Activated CD8-positive, alpha-beta T cell treated with anti-CD3 and anti-CD28 coated beads for 36 hours (primary cell): ENCODE results near the gene INPP5D. TPM values are rescaled to one million over a fixed set of nuclear protein-coding genes. Genes with fewer than 3 reads are reported as not detected.

Source experiments
- ATAC-seq: fragments of 200-7000 bp; cut with Tn5 transposase; one replicate; pipeline ENCODE4 v1.10.0; 2021; ENCODE audit warnings: mild to moderate bottlenecking, moderate library complexity
- CTCF ChIA-PET: fragments of 350-600 bp; sonication (Branson Sonifier 250); formaldehyde crosslinking; loops from one replicate; lab custom pipeline; 2021; ENCODE audit warnings: antibody characterized with exemption; lab: Charles Lee
- POLR2A ChIA-PET: fragments of 350-600 bp; sonication (Branson Sonifier 250); formaldehyde crosslinking; loops from one replicate; lab custom pipeline; 2021; ENCODE audit warnings: antibody characterized with exemption; lab: Charles Lee
- DNase-seq: peaks from one replicate; pipeline ENCODE4 v3.0.0-alpha.2; 2020
- H3K27ac Mint-ChIP-seq: one replicate; pipeline ENCODE4 v1.8.0; 2021; ENCODE audit warnings: mild to moderate bottlenecking, mixed read lengths
- H3K27me3 Mint-ChIP-seq: one replicate; pipeline ENCODE4 v1.8.0; 2021; ENCODE audit warnings: mixed read lengths
- H3K36me3 Mint-ChIP-seq: one replicate; pipeline ENCODE4 v1.8.0; 2021; ENCODE audit warnings: low read depth, mixed read lengths
- H3K4me1 Mint-ChIP-seq: one replicate; pipeline ENCODE4 v1.8.0; 2021; ENCODE audit warnings: low read depth, mixed read lengths
- H3K4me3 Mint-ChIP-seq: one replicate; pipeline ENCODE4 v1.8.0; 2021; ENCODE audit warnings: mild to moderate bottlenecking, moderate library complexity, mixed read lengths
- H3K9me3 Mint-ChIP-seq: one replicate; pipeline ENCODE4 v1.8.0; 2021; ENCODE audit warnings: mixed read lengths
- intact Hi-C: fragments of 100-400 bp; cut with micrococcal nuclease; formaldehyde crosslinking; loops from one replicate; pipeline ENCODE4 v1.10.0; 2022
- total RNA-seq, 2 experiments: library from RNA; stranded (reverse); gene quantifications; one replicate each; pipeline ENCODE4 v1.2.3, GENCODE V29; 2021
- TF ChIP-seq, protein P1 (sequence below): fragments of 200-600 bp; IDR thresholded peaks from one replicate; pipeline ENCODE4 v1.8.0; 2022; ENCODE audit warnings: antibody characterized with exemption, mild to moderate bottlenecking

The INPP5D gene
- total RNA-seq, 2 experiments from 2014 or later: 38.6 to 40.2 TPM

DNA sequence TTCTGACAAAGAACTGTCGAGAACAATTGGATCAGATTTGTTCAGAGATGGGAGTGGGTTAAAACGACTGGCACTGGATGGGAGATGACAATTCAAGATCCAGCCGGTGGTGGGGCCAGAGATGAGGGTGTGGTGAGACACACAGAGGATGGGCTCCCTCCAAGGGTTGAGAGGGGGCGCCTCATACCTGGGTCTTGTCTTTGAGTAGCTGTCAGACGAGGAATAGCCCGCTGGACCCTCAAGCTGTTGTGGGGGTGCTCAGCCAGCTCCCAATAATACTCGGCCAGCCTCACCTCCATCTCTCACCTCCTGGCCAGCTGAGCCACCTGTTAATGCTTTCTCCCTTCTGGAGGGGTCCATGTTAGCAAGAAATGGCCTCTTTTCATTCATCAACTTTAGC, 14.0 kb downstream of the INPP5D start:
- CTCF ChIA-PET: interaction anchor here (0.8 to 0.9 kb wide), 2 partner anchors 14 to 68 kb away, joined by 3 read pairs; partner anchors contain the start of gene INPP5D
- H3K36me3 Mint-ChIP-seq: peaks cover 33% of the 10 kb centered on the region
- POLR2A ChIA-PET: interaction anchor here (0.9 to 1.1 kb wide), 2 partner anchors 10 to 14 kb away, joined by 3 to 5 read pairs; partner anchors contain the start of gene INPP5D
- ATAC-seq (no peak), DNase-seq (no peak)
- TF ChIP-seq, protein P1, sequence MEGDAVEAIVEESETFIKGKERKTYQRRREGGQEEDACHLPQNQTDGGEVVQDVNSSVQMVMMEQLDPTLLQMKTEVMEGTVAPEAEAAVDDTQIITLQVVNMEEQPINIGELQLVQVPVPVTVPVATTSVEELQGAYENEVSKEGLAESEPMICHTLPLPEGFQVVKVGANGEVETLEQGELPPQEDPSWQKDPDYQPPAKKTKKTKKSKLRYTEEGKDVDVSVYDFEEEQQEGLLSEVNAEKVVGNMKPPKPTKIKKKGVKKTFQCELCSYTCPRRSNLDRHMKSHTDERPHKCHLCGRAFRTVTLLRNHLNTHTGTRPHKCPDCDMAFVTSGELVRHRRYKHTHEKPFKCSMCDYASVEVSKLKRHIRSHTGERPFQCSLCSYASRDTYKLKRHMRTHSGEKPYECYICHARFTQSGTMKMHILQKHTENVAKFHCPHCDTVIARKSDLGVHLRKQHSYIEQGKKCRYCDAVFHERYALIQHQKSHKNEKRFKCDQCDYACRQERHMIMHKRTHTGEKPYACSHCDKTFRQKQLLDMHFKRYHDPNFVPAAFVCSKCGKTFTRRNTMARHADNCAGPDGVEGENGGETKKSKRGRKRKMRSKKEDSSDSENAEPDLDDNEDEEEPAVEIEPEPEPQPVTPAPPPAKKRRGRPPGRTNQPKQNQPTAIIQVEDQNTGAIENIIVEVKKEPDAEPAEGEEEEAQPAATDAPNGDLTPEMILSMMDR: no peak
- no peak overlapping the region for H3K4me3 Mint-ChIP-seq
- H3K9me3 Mint-ChIP-seq: peaks cover 4% of the 10 kb centered on the region
- intact Hi-C loops: no loop called here
- peaks cover 39% of the 10 kb centered on the region for H3K4me1 Mint-ChIP-seq
- H3K27ac Mint-ChIP-seq: no peak overlapping the region
- no peaks in the 10 kb centered on the region for H3K27me3 Mint-ChIP-seq

DNA sequence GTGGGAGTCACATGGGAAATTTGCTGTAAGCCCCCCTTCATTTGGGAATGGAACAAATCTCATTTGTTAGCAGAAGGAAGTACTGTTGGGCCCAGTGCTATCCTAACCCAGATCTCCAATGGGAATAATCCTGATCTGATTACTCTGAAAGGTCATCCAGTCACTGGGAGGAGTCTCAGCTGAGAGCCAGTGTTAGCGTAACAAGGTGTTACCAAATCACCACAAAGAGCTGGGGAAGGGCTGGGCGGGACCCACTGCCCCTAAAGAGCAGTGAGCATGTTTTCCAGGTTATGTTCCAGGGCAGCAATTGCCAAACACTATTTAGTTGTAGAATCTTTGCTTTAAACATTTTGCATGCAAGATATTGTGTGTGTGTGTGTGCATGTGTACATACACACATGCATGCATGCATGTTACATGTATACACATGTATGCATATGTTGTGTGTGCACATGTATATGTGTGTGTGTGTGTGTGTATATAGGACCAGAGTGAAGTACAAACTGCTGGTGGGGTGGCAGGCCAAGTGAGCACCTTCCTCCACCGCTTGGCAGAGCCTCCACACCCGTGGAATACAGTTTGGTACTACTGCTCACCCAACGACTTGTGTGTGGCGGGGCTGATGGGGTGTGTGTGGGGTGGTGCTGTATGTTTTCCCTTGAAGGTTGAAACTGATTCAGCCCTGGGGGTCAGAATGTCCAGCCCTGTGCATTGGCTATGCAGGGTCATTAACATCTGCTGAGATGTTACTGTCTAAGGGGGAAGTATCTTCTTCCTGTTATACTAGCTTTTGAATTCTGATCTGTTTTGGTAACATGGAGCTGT, 15.2 kb downstream of the INPP5D start:
- Mint-ChIP-seq H3K27me3 (no peaks in the 10 kb centered on the region), H3K27ac (no peak overlapping the region), H3K36me3 (peaks cover 36% of the 10 kb centered on the region), H3K9me3 (peaks cover 4% of the 10 kb centered on the region), H3K4me1 (peaks cover 39% of the 10 kb centered on the region), H3K4me3 (no peak overlapping the region)
- ATAC-seq (peak; percentile 12), DNase-seq (no peak)
- CTCF ChIA-PET: interaction anchor here (1.2 to 1.8 kb wide), 2 partner anchors 14 to 22 kb away, joined by 5 to 13 read pairs; no protein-coding TSS in a partner anchor
- intact Hi-C loops: no loop called here
- TF ChIP-seq, protein P1: no peak
- POLR2A ChIA-PET: interaction anchor here (0.9 to 10.3 kb wide), 4 partner anchors 9 to 26 kb away, joined by 3 to 119 read pairs (median 5); partner anchors contain the start of gene INPP5D

DNA sequence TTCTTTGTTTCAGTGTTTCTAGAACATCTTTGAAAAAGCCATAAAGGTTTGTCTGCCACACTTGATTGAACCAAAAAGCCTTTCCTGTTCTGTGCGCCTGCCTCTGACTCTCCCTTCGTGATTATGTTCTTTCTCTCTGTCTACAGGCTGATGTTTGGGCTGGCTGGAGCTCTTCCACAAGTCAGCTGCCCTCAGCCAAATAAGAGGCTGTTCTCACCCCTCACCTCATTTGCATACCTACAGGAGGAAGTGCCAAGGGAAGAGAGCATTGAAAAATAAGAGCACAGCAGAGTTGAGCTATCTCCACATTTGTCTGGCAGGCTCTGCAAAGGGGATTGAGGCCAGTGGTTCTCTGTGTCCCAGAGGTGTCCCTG, 15.8 kb downstream of the INPP5D start:
- ChIA-PET CTCF (interaction anchor here (1.2 to 1.8 kb wide), 2 partner anchors 15 to 22 kb away, joined by 5 to 13 read pairs; no protein-coding TSS in a partner anchor), POLR2A (interaction anchor here (0.9 to 10.3 kb wide), 4 partner anchors 9 to 25 kb away, joined by 3 to 119 read pairs (median 5); partner anchors contain the start of gene INPP5D)
- H3K27ac Mint-ChIP-seq: no peak overlapping the region
- intact Hi-C loops: loop anchor here (2.0 kb wide), 1 partner anchor 15 kb away; the partner anchor contains the start of gene INPP5D
- ATAC-seq: peak; percentile 28
- H3K4me3 Mint-ChIP-seq: no peak overlapping the region
- H3K4me1 Mint-ChIP-seq: peaks cover 40% of the 10 kb centered on the region
- H3K9me3 Mint-ChIP-seq: peaks cover 4% of the 10 kb centered on the region
- TF ChIP-seq, protein P1: no peak
- no peaks in the 10 kb centered on the region for H3K27me3 Mint-ChIP-seq
- peak; percentile 23 for DNase-seq
- peaks cover 36% of the 10 kb centered on the region for H3K36me3 Mint-ChIP-seq

DNA sequence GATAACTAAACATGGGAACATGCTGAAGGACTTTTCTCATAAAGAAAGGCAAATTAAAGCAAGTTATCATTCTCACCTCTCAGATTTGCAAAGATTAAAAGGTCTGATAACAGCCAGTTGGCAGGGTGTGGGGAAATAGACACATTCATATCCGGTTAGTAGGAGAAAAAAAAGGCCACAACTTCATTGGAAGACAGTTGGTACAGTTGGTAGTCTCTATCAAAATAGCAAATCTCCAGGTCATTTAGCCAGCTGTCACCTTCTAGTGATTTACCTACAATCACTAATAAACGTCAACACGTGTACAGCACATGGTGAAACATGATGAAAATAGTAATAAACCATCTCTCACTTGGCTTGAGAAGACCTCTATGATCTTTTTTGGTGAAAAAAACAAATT, 16.6 kb downstream of the INPP5D start:
- H3K36me3 Mint-ChIP-seq: peaks cover 34% of the 10 kb centered on the region
- no peaks in the 10 kb centered on the region for H3K27me3 Mint-ChIP-seq
- CTCF ChIA-PET: interaction anchor here (1.8 to 2.7 kb wide), 2 partner anchors 15 to 23 kb away, joined by 8 to 13 read pairs; no protein-coding TSS in a partner anchor
- POLR2A ChIA-PET: interaction anchor here (0.9 to 10.3 kb wide), 3 partner anchors 10 to 24 kb away, joined by 3 to 119 read pairs (median 6); partner anchors contain the start of gene INPP5D
- ATAC-seq: no peak
- intact Hi-C loops: loop anchor here (2.0 kb wide), 1 partner anchor 16 kb away; the partner anchor contains the start of gene INPP5D
- H3K9me3 Mint-ChIP-seq: peaks cover 3% of the 10 kb centered on the region
- DNase-seq: no peak
- H3K4me1 Mint-ChIP-seq: peaks cover 43% of the 10 kb centered on the region
- no peak overlapping the region for H3K27ac Mint-ChIP-seq
- no peak overlapping the region for H3K4me3 Mint-ChIP-seq
- TF ChIP-seq, protein P1: no peak
